ENCODE results near the gene SLC39A11.

GRCh38 chr17:72789711-72790110 lies 302.8 kb downstream of the SLC39A11 start:
- no peak for TF ChIP-seq ATF3 (IDR thresholded peaks at IDR 0.05)
- TF ChIP-seq RAD21 (IDR thresholded peaks at IDR 0.05): no peak
